Common myeloid progenitor, CD34-positive (primary cell): ENCODE results near the gene TMEM123.

ENCODE experiments used
- CTCF ChIA-PET: fragments of 350-600 bp; sonication (Branson Sonifier 250); formaldehyde crosslinking; loops from one replicate; lab custom pipeline; 2021; ENCODE audit warnings: antibody characterized with exemption; lab: Charles Lee
- POLR2A ChIA-PET: fragments of 350-600 bp; sonication (Branson Sonifier 250); formaldehyde crosslinking; loops from one replicate; lab custom pipeline; 2021; ENCODE audit warnings: antibody characterized with exemption; lab: Charles Lee
- DNase-seq, 3 donors: peaks; one replicate each; pipeline versions ENCODE4 v3.0.0 to v3.0.0-alpha.2; 2013
- H3K27ac ChIP-seq, 2 experiments: 1 replicate in 1 of 2; 2 replicates in 1 of 2; pipeline ENCODE4 v1.7.0; 2013; ENCODE audit warnings: inconsistent platforms in 2 of 2, low read length in 2 of 2, mild to moderate bottlenecking in 2 of 2, low read depth in 1 of 2, moderate library complexity in 1 of 2; ENCODE audit not compliant: severe bottlenecking in 2 of 2, insufficient read depth in 1 of 2, poor library complexity in 1 of 2
- H3K27me3 ChIP-seq, 5 experiments: replicated peaks in 2 of 5; 1 replicate in 3 of 5; 2 replicates in 2 of 5; pipeline versions ENCODE4 v1.6.1 to v1.7.0; 2013; ENCODE audit warnings: low read length in 4 of 5, mild to moderate bottlenecking in 2 of 5, moderate library complexity in 2 of 5, inconsistent platforms in 1 of 5; ENCODE audit not compliant: insufficient read depth in 5 of 5, control insufficient read depth in 4 of 5
- H3K36me3 ChIP-seq, 4 experiments: 1 replicate in 2 of 4; 2 replicates in 2 of 4; pipeline versions ENCODE4 v1.6.1 to v1.7.0; 2013; ENCODE audit warnings: low read length in 3 of 4, control low read depth in 1 of 4, mild to moderate bottlenecking in 1 of 4; ENCODE audit not compliant: control insufficient read depth in 4 of 4, insufficient read depth in 4 of 4
- H3K4me1 ChIP-seq, 4 experiments: 1 replicate in 3 of 4; 2 replicates in 1 of 4; pipeline versions ENCODE4 v1.6.1 to v1.7.1; 2013; ENCODE audit warnings: low read length in 3 of 4, mild to moderate bottlenecking in 3 of 4, control low read depth in 1 of 4, inconsistent platforms in 1 of 4, moderate library complexity in 1 of 4; ENCODE audit not compliant: control insufficient read depth in 4 of 4, insufficient read depth in 4 of 4; ENCODE audit errors: control extremely low read depth in 1 of 4
- H3K4me3 ChIP-seq, 7 experiments: 1 replicate in 4 of 7; 2 replicates in 3 of 7; pipeline versions ENCODE4 v1.5.1 to v1.7.0; 2013; ENCODE audit warnings: mild to moderate bottlenecking in 7 of 7, low read length in 6 of 7, moderate library complexity in 6 of 7, inconsistent platforms in 2 of 7, low read depth in 2 of 7, control low read depth in 1 of 7; ENCODE audit not compliant: insufficient read depth in 4 of 7, control insufficient read depth in 1 of 7; ENCODE audit errors: extremely low read depth in 1 of 7
- H3K9me3 ChIP-seq, 5 experiments: 1 replicate in 4 of 5; 2 replicates in 1 of 5; pipeline versions ENCODE4 v1.6.1 to v1.7.1; 2013; ENCODE audit warnings: low read length in 4 of 5, mild to moderate bottlenecking in 2 of 5, inconsistent platforms in 1 of 5, low read depth in 1 of 5, moderate library complexity in 1 of 5; ENCODE audit not compliant: control insufficient read depth in 4 of 5, insufficient read depth in 2 of 5; ENCODE audit errors: control extremely low read depth in 1 of 5
- WGBS: methylation state at CpG from one replicate; pipeline ENCODE4 v1.1.5; 2013; ENCODE audit not compliant: insufficient coverage; 5-methylcytosine and 5-hydroxymethylcytosine counted together

The TMEM123 gene

DNA sequence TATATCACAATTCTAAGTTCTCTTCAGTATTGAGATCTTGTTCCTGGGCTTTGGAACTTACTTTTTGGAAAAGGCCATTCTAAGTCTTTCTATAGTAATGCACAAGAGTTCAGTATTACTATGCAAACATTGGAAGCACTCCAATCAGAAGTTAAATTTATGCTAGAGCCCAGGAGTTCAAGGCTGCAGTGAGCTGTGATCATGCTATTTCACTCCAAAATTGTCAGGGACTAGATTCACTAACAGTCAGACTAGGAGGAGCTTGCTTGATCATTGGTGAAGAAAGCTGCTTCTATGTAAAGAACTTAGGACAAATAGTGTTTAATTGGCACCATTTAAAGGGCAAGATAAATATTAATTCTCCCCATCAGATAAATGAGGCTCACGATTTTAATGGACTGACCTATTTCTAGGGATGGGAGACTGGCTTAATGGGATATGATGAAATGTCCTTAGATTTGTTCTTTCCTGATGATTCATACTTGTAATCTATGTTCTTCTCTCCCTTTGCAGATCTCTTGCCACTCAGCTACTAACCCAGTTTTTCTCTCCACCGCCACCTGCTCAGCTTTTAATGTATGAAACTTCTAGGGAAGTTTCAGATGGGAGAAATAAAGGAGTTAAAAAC lies 32.6 kb upstream of the TMEM123 start:
- DNase-seq = no peak
- Histone ChIP-seq H3K27me3 (no peaks in the 10 kb centered on the region), H3K27ac (no peak overlapping the region), H3K4me3 (no peak overlapping the region), H3K9me3 (no peaks in the 10 kb centered on the region), H3K36me3 (no peaks in the 10 kb centered on the region), H3K4me1 (peaks cover 0 to 7% (median 2%) of the 10 kb centered on the region in 4 experiments)
- no CpG with 5 or more reads among the region's 2 CpGs for WGBS
- ChIA-PET CTCF (no interaction called here), POLR2A (no interaction called here)

- ChIA-PET POLR2A (no interaction called here), CTCF (interaction anchor here (0.7 to 1.3 kb wide), 2 partner anchors 11 to 14 kb away, joined by 3 read pairs; no protein-coding TSS in a partner anchor)
- WGBS = 87% methylated on average over 3 of the region's 3 CpGs
Observed at GRCh38 chr11:102482433-102482832, 29.9 kb upstream of the TMEM123 start.

GRCh38 chr11:102479733-102480132 lies 27.2 kb upstream of the TMEM123 start:
- Histone ChIP-seq H3K36me3 (no peaks in the 10 kb centered on the region), H3K27me3 (no peaks in the 10 kb centered on the region), H3K9me3 (no peaks in the 10 kb centered on the region), H3K27ac (no peak overlapping the region), H3K4me1 (peaks cover 7 to 15% (median 8%) of the 10 kb centered on the region in 4 experiments), H3K4me3 (no peak overlapping the region)
- CTCF ChIA-PET = interaction anchor here (1.0 to 2.0 kb wide), 4 partner anchors 13 to 133 kb away, joined by 3 to 9 read pairs (median 4); no protein-coding TSS in a partner anchor
- 100% methylated on average over 1 of the region's 2 CpGs for WGBS
- POLR2A ChIA-PET = no interaction called here
- DNase-seq = no peak

More at GRCh38 chr11:102482433-102482832, 29.9 kb upstream of the TMEM123 start:
- no peaks in the 10 kb centered on the region for H3K27me3 ChIP-seq
- no peaks in the 10 kb centered on the region for H3K36me3 ChIP-seq
- H3K27ac ChIP-seq = no peak overlapping the region
- H3K9me3 ChIP-seq = no peaks in the 10 kb centered on the region
- H3K4me3 ChIP-seq = no peak overlapping the region
- peaks cover 0 to 8% (median 4%) of the 10 kb centered on the region in 4 experiments for H3K4me1 ChIP-seq
- no peak for DNase-seq

DNA sequence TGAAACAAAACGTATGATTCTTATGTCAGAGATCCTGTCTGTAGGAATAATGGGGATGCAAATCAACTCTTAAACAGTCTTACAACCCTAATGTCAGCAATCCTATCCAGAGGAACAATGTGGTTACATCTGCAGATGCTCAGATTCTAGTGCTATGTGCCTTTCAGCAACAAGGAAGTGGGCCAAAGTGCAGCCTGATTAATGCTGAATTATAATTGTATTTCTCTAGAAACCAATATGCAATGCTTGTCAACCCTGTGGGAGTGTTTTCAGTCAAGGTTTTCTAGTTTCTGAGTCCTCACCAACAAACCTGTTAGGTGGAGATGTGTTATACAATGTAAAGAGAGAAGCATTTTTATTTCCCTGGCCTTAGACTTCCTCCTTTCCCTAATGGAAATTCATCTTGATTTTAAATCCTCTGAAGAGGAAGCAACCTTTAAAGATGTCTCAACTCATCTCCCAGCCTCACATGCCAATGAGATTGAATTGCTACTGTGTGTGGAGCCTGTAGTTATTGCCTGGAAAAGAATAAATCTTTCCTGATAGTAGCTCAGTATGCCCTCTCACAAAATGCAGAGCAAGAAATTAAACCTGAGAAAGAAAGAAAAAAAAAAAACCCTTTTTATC lies 26.2 kb upstream of the TMEM123 start:
- Histone ChIP-seq H3K4me3 (no peak overlapping the region), H3K27ac (no peak overlapping the region), H3K27me3 (no peaks in the 10 kb centered on the region), H3K4me1 (peaks cover 7 to 15% (median 8%) of the 10 kb centered on the region in 4 experiments), H3K36me3 (no peaks in the 10 kb centered on the region), H3K9me3 (no peaks in the 10 kb centered on the region)
- peak in 1 of 3 donors; percentile 27 for DNase-seq
- ChIA-PET POLR2A (no interaction called here), CTCF (interaction anchor here (0.6 to 1.6 kb wide), 5 partner anchors 8 to 130 kb away, joined by 3 read pairs; no protein-coding TSS in a partner anchor)
- WGBS = no CpG with 5 or more reads among the region's 1 CpG

DNA sequence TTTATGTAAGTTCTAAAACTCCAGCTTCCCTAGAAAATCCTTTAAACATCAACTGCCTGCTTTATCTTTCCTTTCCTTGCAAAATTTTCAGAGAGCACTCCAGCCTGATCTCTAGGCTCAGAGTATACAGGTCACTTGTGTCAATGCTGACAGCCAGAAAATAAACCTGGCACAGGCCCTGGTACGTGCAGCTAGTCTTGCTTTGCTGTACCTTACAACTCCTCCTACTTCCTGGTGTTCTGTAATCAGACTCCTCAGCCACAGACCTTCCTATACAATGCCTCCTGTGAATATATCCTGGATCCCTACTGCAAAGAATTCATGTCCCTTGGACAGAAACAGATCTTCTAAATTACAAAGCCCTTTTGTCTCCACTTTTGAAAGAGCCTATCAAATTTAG lies 24.2 kb upstream of the TMEM123 start:
- ChIA-PET POLR2A (no interaction called here), CTCF (interaction anchor here (1.0 to 1.6 kb wide), 7 partner anchors 10 to 135 kb away, joined by 3 to 6 read pairs (median 4); no protein-coding TSS in a partner anchor)
- H3K9me3 ChIP-seq = no peaks in the 10 kb centered on the region
- 20% methylated on average over 1 of the region's 1 CpG for WGBS
- no peak overlapping the region for H3K4me3 ChIP-seq
- peak overlapping the region in 1 of 2 experiments; percentile 44 for H3K27ac ChIP-seq
- H3K36me3 ChIP-seq = no peaks in the 10 kb centered on the region
- no peaks in the 10 kb centered on the region for H3K27me3 ChIP-seq
- peak in 1 of 3 donors; percentile 40 for DNase-seq
- peaks cover 7 to 15% (median 8%) of the 10 kb centered on the region in 4 experiments for H3K4me1 ChIP-seq

DNA sequence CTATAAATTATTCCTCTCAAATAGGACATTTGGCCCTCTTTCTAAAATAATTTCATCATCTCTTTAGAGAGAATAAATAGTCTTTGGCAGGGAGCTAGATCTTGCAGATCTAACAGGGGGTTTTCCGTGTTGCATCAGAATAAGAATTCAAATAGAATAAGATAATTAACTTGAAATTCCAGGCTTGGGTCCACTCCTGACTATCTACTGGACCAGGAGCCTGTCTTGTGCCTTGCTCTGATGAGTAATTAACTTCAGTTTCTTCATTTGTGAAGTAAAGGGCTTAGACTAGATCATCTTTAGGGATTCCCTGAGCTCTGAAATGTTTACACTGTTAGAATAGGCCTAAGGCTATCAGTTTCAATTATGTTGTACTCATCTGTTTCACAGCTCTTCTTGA lies 23.5 kb upstream of the TMEM123 start:
- Histone ChIP-seq H3K9me3 (no peaks in the 10 kb centered on the region), H3K27me3 (no peaks in the 10 kb centered on the region), H3K36me3 (no peaks in the 10 kb centered on the region), H3K4me3 (no peak overlapping the region), H3K27ac (peak overlapping the region in 1 of 2 experiments; percentile 22), H3K4me1 (peaks cover 7 to 20% (median 8%) of the 10 kb centered on the region in 4 experiments)
- POLR2A ChIA-PET = no interaction called here
- WGBS = no CpG with 5 or more reads among the region's 1 CpG
- CTCF ChIA-PET = interaction anchor here (1.0 to 1.6 kb wide), 4 partner anchors 9 to 136 kb away, joined by 3 to 6 read pairs (median 4); no protein-coding TSS in a partner anchor
- no peak for DNase-seq

GRCh38 chr11:102473543-102473942 lies 21.0 kb upstream of the TMEM123 start:
- no peak overlapping the region for H3K27ac ChIP-seq
- no peak overlapping the region for H3K4me3 ChIP-seq
- DNase-seq = no peak
- H3K27me3 ChIP-seq = no peaks in the 10 kb centered on the region
- H3K4me1 ChIP-seq = peaks cover 6 to 35% (median 15%) of the 10 kb centered on the region in 4 experiments
- H3K9me3 ChIP-seq = no peaks in the 10 kb centered on the region
- ChIA-PET CTCF (no interaction called here), POLR2A (no interaction called here)
- no peaks in the 10 kb centered on the region for H3K36me3 ChIP-seq
- 98% methylated on average over 5 of the region's 5 CpGs for WGBS
